Muscle layer of colon (tissue), 2 donors: ENCODE results near the gene ATP1A3.

Experiments
- H3K27ac ChIP-seq: one replicate; pipeline ENCODE4 v1.7.0; 2013; ENCODE audit warnings: low read depth, mild to moderate bottlenecking, low read length, moderate library complexity
- H3K27me3 ChIP-seq, 2 donors: one replicate each; pipeline ENCODE4 v1.7.0; 2013; ENCODE audit warnings: low read length in 2 of 2, mild to moderate bottlenecking in 2 of 2; ENCODE audit not compliant: insufficient read depth in 2 of 2, control insufficient read depth in 1 of 2
- H3K36me3 ChIP-seq: one replicate; pipeline ENCODE4 v1.7.0; 2013; ENCODE audit warnings: mild to moderate bottlenecking, low read length; ENCODE audit not compliant: insufficient read depth
- H3K4me1 ChIP-seq: one replicate; pipeline ENCODE4 v1.7.0; 2013; ENCODE audit warnings: mild to moderate bottlenecking, low read length; ENCODE audit not compliant: insufficient read depth
- H3K4me3 ChIP-seq, 2 donors: one replicate each; pipeline ENCODE4 v1.7.0; 2013; ENCODE audit warnings: low read length in 2 of 2, low read depth in 1 of 2, mild to moderate bottlenecking in 1 of 2, moderate library complexity in 1 of 2
- H3K9ac ChIP-seq: one replicate; pipeline ENCODE4 v1.7.0; 2013; ENCODE audit warnings: low read length
- H3K9me3 ChIP-seq: one replicate; pipeline ENCODE4 v1.7.0; 2013; ENCODE audit warnings: mild to moderate bottlenecking, low read length
- donor health status: abdominal sarcoma.
- donor health status: Adenocarcinoma of cecum.

Gene ATP1A3

DNA sequence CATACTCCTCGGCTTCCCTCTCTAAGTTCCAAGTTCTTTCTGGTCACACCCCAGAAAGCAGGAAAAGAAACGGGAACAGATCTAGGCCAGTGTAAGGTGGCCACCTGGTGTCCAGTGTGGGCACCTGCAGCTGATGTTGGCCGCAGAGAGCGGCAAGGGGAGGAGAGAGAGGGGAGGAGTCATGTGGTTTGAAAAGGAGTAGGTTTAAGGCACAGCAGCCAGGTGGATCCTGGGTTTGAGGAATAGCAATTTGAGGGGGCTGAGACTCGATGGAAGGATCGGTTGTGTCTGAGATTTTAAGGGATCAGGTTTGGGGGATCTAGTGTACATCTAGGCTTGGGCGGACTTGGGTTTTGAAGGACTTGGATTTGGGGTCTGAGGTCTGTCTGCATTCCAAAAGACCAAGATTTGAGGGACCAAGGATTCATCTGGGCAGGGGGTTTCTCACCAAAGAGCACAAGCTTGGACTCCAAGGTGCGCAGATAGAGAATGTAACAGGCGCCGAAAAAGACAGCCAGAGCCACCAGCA is 36.1 kb downstream of the ATP1A3 start:
- H3K4me1 ChIP-seq, result peaks cover 12% of the 10 kb centered on the region
- peaks cover 5% of the 10 kb centered on the region for H3K36me3 ChIP-seq
- H3K27ac ChIP-seq, result peak overlapping the region; percentile 86
- peak overlapping the region; percentile 16 for H3K9ac ChIP-seq
- no peaks in the 10 kb centered on the region for H3K27me3 ChIP-seq
- H3K9me3 ChIP-seq, result no peaks in the 10 kb centered on the region
- peak overlapping the region; percentile 55 to 86 for H3K4me3 ChIP-seq

DNA sequence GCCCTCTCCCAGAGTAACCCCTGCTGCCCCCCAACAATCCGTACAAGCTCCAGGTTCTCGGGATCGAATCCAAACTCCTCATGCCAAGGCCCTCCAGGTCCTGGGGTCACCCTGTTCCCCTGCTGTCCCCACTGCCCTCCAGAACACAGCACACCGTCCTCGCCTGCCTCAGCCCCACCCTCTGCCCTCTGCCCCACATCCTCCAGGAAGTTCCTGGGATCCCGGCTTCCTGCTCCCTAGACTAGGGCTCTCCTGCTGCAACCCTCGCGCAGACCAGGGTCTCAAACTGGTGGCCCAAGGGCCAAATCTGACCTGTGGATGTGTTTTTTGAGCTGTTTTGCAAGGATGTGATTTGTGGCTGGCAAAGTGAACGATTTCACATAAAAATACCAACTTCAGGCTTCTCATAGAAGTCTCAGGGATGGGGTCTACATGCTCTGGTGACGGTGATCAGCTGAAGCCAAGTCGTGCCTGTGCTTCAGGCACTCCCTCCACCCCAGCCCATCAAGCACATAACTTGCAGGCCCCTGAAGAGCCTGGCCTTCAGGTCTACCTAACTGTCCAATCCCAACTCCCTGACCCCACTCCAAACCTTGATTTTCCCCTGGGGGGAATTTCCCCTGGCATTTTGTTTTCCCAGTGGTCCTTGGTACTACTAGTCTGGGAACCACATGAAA is 36.7 kb downstream of the ATP1A3 start:
- H3K27ac ChIP-seq, result no peak overlapping the region
- no peak overlapping the region for H3K4me3 ChIP-seq

DNA sequence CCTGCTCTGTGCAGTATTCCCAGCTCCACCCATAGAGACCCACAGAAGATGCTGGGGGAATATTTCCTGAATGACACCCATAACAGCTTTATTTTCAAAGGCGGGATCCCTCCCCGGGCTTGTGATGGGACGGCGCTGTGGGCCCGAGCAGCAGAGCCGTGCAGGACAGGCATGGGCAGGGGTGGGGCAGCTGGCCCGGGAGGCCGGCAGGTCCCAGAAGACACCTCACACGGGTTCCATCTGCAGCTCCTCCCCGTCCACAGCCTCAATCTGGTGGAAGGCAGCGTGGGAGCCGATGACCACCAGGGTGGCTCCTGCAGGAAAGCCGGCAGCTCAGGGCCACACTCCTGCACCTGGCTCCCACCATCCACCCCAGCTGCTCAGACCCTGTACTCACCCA is 37.4 kb downstream of the ATP1A3 start:
- Histone ChIP-seq H3K27ac (no peak overlapping the region), H3K4me1 (peaks cover 12% of the 10 kb centered on the region), H3K9me3 (no peaks in the 10 kb centered on the region), H3K9ac (no peak overlapping the region), H3K27me3 (no peaks in the 10 kb centered on the region), H3K4me3 (no peak overlapping the region), H3K36me3 (peaks cover 5% of the 10 kb centered on the region)

More for the DNA sequence above, 36.7 kb downstream of the ATP1A3 start:
- Histone ChIP-seq H3K4me1 (peaks cover 12% of the 10 kb centered on the region), H3K36me3 (peaks cover 5% of the 10 kb centered on the region), H3K9me3 (no peaks in the 10 kb centered on the region), H3K9ac (no peak overlapping the region), H3K27me3 (no peaks in the 10 kb centered on the region)

DNA sequence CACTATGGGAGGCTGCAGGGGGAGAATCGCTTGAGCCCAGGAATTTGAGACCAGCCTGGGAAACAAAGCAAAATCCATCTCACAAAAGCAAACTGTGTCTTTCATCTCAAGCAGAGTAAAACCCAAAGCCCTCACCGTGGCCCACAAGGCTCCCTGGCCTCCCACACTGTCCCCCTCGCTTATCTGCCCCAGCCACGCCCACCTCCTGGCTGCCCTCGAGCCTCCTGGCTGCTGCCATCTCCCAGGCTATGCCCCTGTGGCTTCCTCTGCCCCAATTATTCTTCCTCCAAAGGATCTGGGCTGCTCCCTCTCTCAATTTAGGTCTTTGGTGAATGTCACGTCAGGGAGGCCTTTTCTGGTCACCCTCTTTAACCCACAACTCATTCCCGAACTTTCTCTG is 38.5 kb downstream of the ATP1A3 start:
- no peak overlapping the region for H3K4me3 ChIP-seq
- no peaks in the 10 kb centered on the region for H3K27me3 ChIP-seq
- peaks cover 12% of the 10 kb centered on the region for H3K4me1 ChIP-seq
- no peak overlapping the region for H3K27ac ChIP-seq
- peaks cover 5% of the 10 kb centered on the region for H3K36me3 ChIP-seq
- no peaks in the 10 kb centered on the region for H3K9me3 ChIP-seq
- no peak overlapping the region for H3K9ac ChIP-seq

GRCh38 chr19:41951686-41952172 is 42.3 kb downstream of the ATP1A3 start:
- H3K27me3 ChIP-seq, result no peaks in the 10 kb centered on the region
- no peak overlapping the region for H3K9ac ChIP-seq
- no peaks in the 10 kb centered on the region for H3K4me1 ChIP-seq
- no peak overlapping the region for H3K27ac ChIP-seq
- no peaks in the 10 kb centered on the region for H3K9me3 ChIP-seq
- H3K36me3 ChIP-seq, result peaks cover 5% of the 10 kb centered on the region
- no peak overlapping the region for H3K4me3 ChIP-seq

DNA sequence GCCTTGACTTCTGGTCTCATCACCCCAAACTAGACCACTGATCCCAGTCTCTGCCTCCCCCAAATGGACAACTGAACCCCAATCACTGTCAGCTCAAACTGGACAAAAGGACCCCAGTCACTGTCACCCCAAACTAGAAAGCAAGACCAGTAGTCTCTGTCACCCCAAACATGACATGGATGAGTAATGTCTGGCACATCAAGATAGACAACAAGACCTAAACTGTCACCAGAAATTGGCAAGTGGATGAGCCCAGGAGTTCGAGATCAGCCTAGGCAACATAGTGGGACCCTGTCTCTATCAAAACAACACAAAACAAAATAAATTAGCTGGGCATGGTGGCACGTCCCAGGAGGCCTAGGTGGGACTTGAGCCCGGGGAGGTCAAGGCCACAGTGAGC is 46.9 kb downstream of the ATP1A3 start:
- Histone ChIP-seq H3K36me3 (no peaks in the 10 kb centered on the region), H3K4me1 (no peaks in the 10 kb centered on the region), H3K4me3 (no peak overlapping the region), H3K27ac (no peak overlapping the region), H3K9me3 (no peaks in the 10 kb centered on the region), H3K9ac (no peak overlapping the region), H3K27me3 (peaks cover 5 to 8% of the 10 kb centered on the region in 2 donors)

- no peak overlapping the region for H3K27ac ChIP-seq
- peaks cover 5% of the 10 kb centered on the region for H3K4me1 ChIP-seq
- H3K27me3 ChIP-seq, result peaks cover 16 to 25% of the 10 kb centered on the region in 2 donors
- no peak overlapping the region for H3K4me3 ChIP-seq
- H3K9ac ChIP-seq, result no peak overlapping the region
- H3K36me3 ChIP-seq, result no peaks in the 10 kb centered on the region
- no peaks in the 10 kb centered on the region for H3K9me3 ChIP-seq
Measured at GRCh38 chr19:41945135-41945766, 48.8 kb downstream of the ATP1A3 start.

DNA sequence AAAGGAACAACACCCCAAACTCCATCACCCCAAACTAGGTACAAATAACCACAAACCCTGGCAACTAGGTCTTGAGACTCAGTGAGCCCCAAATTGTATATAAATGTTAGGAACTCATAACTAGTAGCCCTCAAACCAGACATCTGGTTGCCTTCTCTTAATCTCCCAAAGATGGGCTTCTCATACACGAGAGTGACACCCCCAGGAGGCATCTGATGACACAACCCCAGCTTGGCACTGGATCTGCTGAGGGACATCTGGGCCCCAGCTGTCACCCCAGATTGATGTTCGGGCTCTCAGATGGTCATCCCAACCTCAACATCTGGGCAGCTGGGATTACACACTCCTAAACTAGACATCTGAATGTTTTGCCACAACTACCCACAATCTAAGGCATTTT is 49.7 kb downstream of the ATP1A3 start:
- Histone ChIP-seq H3K9me3 (no peaks in the 10 kb centered on the region), H3K36me3 (no peaks in the 10 kb centered on the region), H3K4me1 (peaks cover 5% of the 10 kb centered on the region), H3K27ac (no peak overlapping the region), H3K4me3 (no peak overlapping the region), H3K9ac (no peak overlapping the region), H3K27me3 (peaks cover 16 to 32% of the 10 kb centered on the region in 2 donors)

- no peak overlapping the region for H3K27ac ChIP-seq
- no peak overlapping the region for H3K9ac ChIP-seq
- no peak overlapping the region for H3K4me3 ChIP-seq
- H3K4me1 ChIP-seq, result peaks cover 5% of the 10 kb centered on the region
- H3K36me3 ChIP-seq, result no peaks in the 10 kb centered on the region
- peaks cover 16 to 44% of the 10 kb centered on the region in 2 donors for H3K27me3 ChIP-seq
- no peaks in the 10 kb centered on the region for H3K9me3 ChIP-seq
Measured at GRCh38 chr19:41941410-41942202, 52.4 kb downstream of the ATP1A3 start.

DNA sequence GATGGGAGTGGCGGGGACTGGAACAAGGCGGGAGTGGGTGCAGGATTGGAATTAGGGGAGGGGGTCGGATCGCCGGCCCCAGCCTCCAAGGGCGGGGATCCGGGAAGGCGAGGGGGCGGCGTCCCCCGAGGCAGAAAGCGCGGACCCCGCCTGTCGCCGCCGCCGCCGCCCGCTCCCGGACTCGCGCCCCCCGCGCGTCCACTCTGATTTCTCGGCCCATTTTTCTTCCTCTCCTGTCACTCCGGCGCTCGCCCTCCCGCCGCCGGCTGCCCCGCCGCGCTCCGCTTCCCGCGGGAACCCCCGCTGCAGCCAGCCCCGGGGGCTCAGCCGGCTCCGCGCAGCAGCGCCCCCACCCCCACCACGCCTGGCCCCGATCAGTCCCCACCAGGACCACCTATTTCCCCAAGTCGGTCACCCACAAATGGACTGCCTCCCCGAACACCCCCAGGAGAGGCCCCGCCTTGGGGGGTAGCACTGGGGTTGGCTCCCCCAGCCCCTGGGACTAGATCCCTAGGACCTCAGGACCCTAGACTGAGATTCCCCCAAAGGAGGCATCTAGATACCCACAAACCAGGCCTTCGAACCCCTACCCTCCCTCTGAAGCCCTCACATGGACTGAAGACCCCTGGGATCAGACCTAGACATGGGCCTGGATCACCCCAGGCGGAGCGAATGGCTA is 53.2 kb downstream of the ATP1A3 start:
- Histone ChIP-seq H3K36me3 (no peaks in the 10 kb centered on the region), H3K4me1 (peaks cover 5% of the 10 kb centered on the region), H3K9me3 (no peaks in the 10 kb centered on the region), H3K4me3 (peak overlapping the region in 1 of 2 donors; percentile 32), H3K9ac (no peak overlapping the region), H3K27me3 (peaks cover 23 to 52% of the 10 kb centered on the region in 2 donors), H3K27ac (no peak overlapping the region)
